A549 (cell line): ENCODE data around the gene RPL29. TPM values are rescaled to one million over a fixed set of nuclear protein-coding genes. Genes with fewer than 3 reads are reported as not detected.

Experiments used
- ATAC-seq, 2 experiments: fragments of 200-7000 bp in 1 of 2; fragments of >200 bp in 1 of 2; cut with Nextera tagmentation in 1 of 2; cut with Tn5 transposase in 1 of 2; 3 replicates each; pipeline versions ENCODE4 v1.8.0 to v1.9.1; 2018 to 2020; ENCODE audit warnings: mild to moderate bottlenecking in 1 of 2, moderate library complexity in 1 of 2
- CTCF ChIA-PET: fragments of 300-600 bp; sonication (Branson Sonifier 250); formaldehyde crosslinking; extraction: SDS; loops from one replicate; lab custom pipeline; 2021; ENCODE audit warnings: antibody characterized with exemption, inconsistent platforms; lab: Yijun Ruan, JAX
- POLR2A ChIA-PET: fragments of 350-600 bp; formaldehyde crosslinking; extraction: SDS; loops from one replicate; lab custom pipeline; 2021; ENCODE audit warnings: antibody characterized with exemption, inconsistent platforms; lab: Yijun Ruan, JAX
- DNase-seq, 2 experiments: peaks; one replicate each; pipeline versions ENCODE4 v3.0.0 to v3.0.0-alpha.2; 2011 to 2016; ENCODE audit warnings: low read depth in 1 of 2, low spot score in 1 of 2
- FAIRE-seq: peaks from 2 replicates; lab custom pipeline; 2011; peaks lifted over from hg19 to GRCh38; lab: Jason Lieb, UNC
- H3K27ac ChIP-seq, 2 experiments: fragments of >200 bp; sonication (Bioruptor Twin); formaldehyde crosslinking; 3 replicates each; pipeline ENCODE4 v1.5.1; 2016 to 2017
- H3K4me1 ChIP-seq: fragments of >200 bp; sonication (Bioruptor Twin); formaldehyde crosslinking; 3 replicates; pipeline ENCODE4 v1.6.1; 2016
- H3K4me2 ChIP-seq: fragments of >200 bp; sonication (Bioruptor Twin); formaldehyde crosslinking; 3 replicates; pipeline ENCODE4 v1.6.1; 2016
- H3K4me3 ChIP-seq: fragments of >200 bp; sonication (Bioruptor Twin); formaldehyde crosslinking; 3 replicates; pipeline ENCODE4 v1.5.1; 2016
- H3K9me3 ChIP-seq: fragments of >200 bp; sonication (Bioruptor Twin); formaldehyde crosslinking; 3 replicates; pipeline ENCODE4 v1.6.1; 2016
- BHLHE40 ChIP-seq: IDR thresholded peaks from 2 replicates; pipeline ENCODE4 v1.6.1; 2012; ENCODE audit warnings: low read depth, low read length, inconsistent platforms
- CBX2 ChIP-seq: fragments of 200-600 bp; sonication (generic); IDR thresholded peaks from 2 replicates; pipeline ENCODE4 v1.6.1; 2016; ENCODE audit warnings: low read depth, mild to moderate bottlenecking, borderline replicate concordance
- CEBPB ChIP-seq, 2 experiments: fragments of >200 bp in 1 of 2; sonication (Bioruptor Twin) in 1 of 2; formaldehyde crosslinking in 1 of 2; IDR thresholded peaks; 2 replicates each; pipeline ENCODE4 v1.6.1; 2012 to 2016
- CHD2 ChIP-seq: fragments of 150-350 bp; IDR thresholded peaks from 2 replicates; pipeline ENCODE4 v1.6.1; 2014; ENCODE audit warnings: low read length; ENCODE audit not compliant: partially characterized antibody
- CHD4 ChIP-seq: fragments of 200-600 bp; sonication (generic); IDR thresholded peaks from 2 replicates; pipeline ENCODE4 v1.6.1; 2016; ENCODE audit warnings: antibody characterized with exemption, mild to moderate bottlenecking, borderline replicate concordance
- EHMT2 ChIP-seq: fragments of 200-600 bp; sonication (generic); IDR thresholded peaks from 2 replicates; pipeline ENCODE4 v1.6.1; 2016; ENCODE audit warnings: antibody characterized with exemption, low read depth, mild to moderate bottlenecking, moderate library complexity
- EP300 ChIP-seq, 2 experiments: fragments of >200 bp; sonication (Bioruptor Twin); formaldehyde crosslinking; IDR thresholded peaks; 2 replicates in 1 of 2; 3 replicates in 1 of 2; pipeline ENCODE4 v1.6.1; 2016 to 2017
- FOXS1 ChIP-seq: fragments of 250-450 bp; sonication (Bioruptor Pico); IDR thresholded peaks from 2 replicates; pipeline ENCODE4 v1.5.0; 2020; ENCODE audit warnings: mild to moderate bottlenecking, moderate library complexity
- GATA3 ChIP-seq: IDR thresholded peaks from 2 replicates; pipeline ENCODE4 v1.6.1; 2012; ENCODE audit warnings: borderline replicate concordance
- HOXB13 ChIP-seq: fragments of 250-450 bp; sonication (Bioruptor Pico); IDR thresholded peaks from 2 replicates; pipeline ENCODE4 v1.5.0; 2020; ENCODE audit warnings: low read depth, mild to moderate bottlenecking, moderate library complexity
- HOXB5 ChIP-seq: fragments of 250-450 bp; sonication (Bioruptor Pico); IDR thresholded peaks from 2 replicates; pipeline ENCODE4 v1.5.0; 2020; ENCODE audit warnings: mild to moderate bottlenecking, moderate library complexity
- KDM5A ChIP-seq: fragments of 200-600 bp; sonication (generic); IDR thresholded peaks from 2 replicates; pipeline ENCODE4 v1.6.1; 2016; ENCODE audit warnings: antibody characterized with exemption, mild to moderate bottlenecking
- MAFK ChIP-seq: fragments of 450-650 bp; IDR thresholded peaks from 2 replicates; pipeline ENCODE4 v1.6.1; 2014; ENCODE audit not compliant: partially characterized antibody
- NPAS2 ChIP-seq: fragments of 250-450 bp; sonication (Bioruptor Pico); IDR thresholded peaks from 2 replicates; pipeline ENCODE4 v1.8.0; 2022; ENCODE audit warnings: mild to moderate bottlenecking, moderate library complexity, borderline replicate concordance
- PHF8 ChIP-seq: fragments of 200-600 bp; sonication (generic); IDR thresholded peaks from 2 replicates; pipeline ENCODE4 v1.6.1; 2016; ENCODE audit warnings: low read depth, mild to moderate bottlenecking, antibody characterized with exemption, moderate library complexity, borderline replicate concordance
- POLR2A ChIP-seq: IDR thresholded peaks from 2 replicates; pipeline ENCODE4 v1.6.1; 2012; ENCODE audit warnings: mild to moderate bottlenecking, low read length
- RCOR1 ChIP-seq: fragments of 150-350 bp; IDR thresholded peaks from 2 replicates; pipeline ENCODE4 v1.6.1; 2014; ENCODE audit warnings: antibody characterized with exemption, low read length, low read depth
- RNF2 ChIP-seq: fragments of 200-600 bp; sonication (generic); IDR thresholded peaks from 2 replicates; pipeline ENCODE4 v1.6.1; 2016; ENCODE audit warnings: low read depth, mild to moderate bottlenecking, antibody characterized with exemption, moderate library complexity, borderline replicate concordance
- SMC3 ChIP-seq: fragments of >200 bp; sonication (Bioruptor Twin); formaldehyde crosslinking; IDR thresholded peaks from 3 replicates; pipeline ENCODE4 v1.6.1; 2018; ENCODE audit warnings: inconsistent platforms
- SREBF2 ChIP-seq: fragments of 450-650 bp; IDR thresholded peaks from 2 replicates; pipeline ENCODE4 v1.6.1; 2014; ENCODE audit warnings: mild to moderate bottlenecking, moderate library complexity
- ZSCAN20 ChIP-seq: fragments of 250-450 bp; sonication (Bioruptor Pico); IDR thresholded peaks from 2 replicates; pipeline ENCODE4 v1.8.0; 2022; ENCODE audit warnings: mild to moderate bottlenecking, moderate library complexity
- WGBS: methylation state at CpG from one replicate; pipeline ENCODE4 v1.1.6; 2017; ENCODE audit errors: missing lambda C conversion rate; 5-methylcytosine and 5-hydroxymethylcytosine counted together
- polyA plus RNA-seq, 4 experiments: library from polyadenylated mRNA; depleted of rRNA in 3 of 4; stranded (reverse); fragments of >200 nt; fragmentation: RNase III in 1 of 4; extraction: RNeasy Plus Mini Kit Qiagen cat#74134 plus additional on column Dnase treatment in 1 of 4; gene quantifications; 2 replicates in 3 of 4; 3 replicates in 1 of 4; pipeline ENCODE4 v1.2.3, GENCODE V29; 2011 to 2017
- TF ChIP-seq, protein P1 (sequence below): fragments of 250-450 bp; sonication (Bioruptor Pico); IDR thresholded peaks from 2 replicates; pipeline ENCODE4 v1.5.0; 2020; ENCODE audit warnings: low read depth, mild to moderate bottlenecking, moderate library complexity
- TF ChIP-seq, protein P2 (sequence below): IDR thresholded peaks from 2 replicates; pipeline ENCODE4 v1.6.1; 2012
- TF ChIP-seq, protein P3 (sequence below): IDR thresholded peaks from 2 replicates; pipeline ENCODE4 v1.6.1; 2012; ENCODE audit warnings: low read depth, borderline replicate concordance

RPL29 gene
- polyA plus RNA-seq, 2 of the 4 experiments (the other 2 are of a cell fraction), result 808 to 1,152 TPM

DNA sequence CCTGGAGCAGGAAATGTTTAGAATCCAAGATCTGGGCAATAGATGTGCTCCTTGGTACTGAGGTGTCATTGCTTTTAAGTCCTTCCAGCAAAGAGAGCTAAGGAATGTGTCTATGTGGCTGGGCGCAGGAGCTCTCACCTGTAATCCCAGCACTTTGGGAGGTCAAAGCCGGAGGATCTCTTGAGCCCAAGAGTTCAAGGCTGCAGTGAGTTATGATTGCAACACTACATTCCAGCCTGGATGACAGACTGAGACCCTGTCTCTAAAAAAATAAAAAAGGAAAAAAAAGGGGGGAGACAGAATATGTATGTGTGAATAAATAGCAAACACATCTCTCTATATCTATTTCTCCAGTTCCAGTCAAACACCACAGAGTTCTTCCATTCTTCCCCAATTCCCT lies 44.8 kb downstream of the RPL29 start:
- Histone ChIP-seq H3K4me3 (no peak overlapping the region), H3K4me1 (no peaks in the 10 kb centered on the region; the same call in 1 of the 3 replicates), H3K9me3 (no peaks in the 10 kb centered on the region), H3K27ac (no peak overlapping the region)
- POLR2A ChIA-PET, result no interaction called here
- no peak for FAIRE-seq
- CTCF ChIA-PET, result interaction anchor here (1.4 to 1.5 kb wide), 2 partner anchors 8 to 10 kb away, joined by 3 to 7 read pairs; partner anchors contain the start of genes PARP3 and RRP9
- TF ChIP-seq CHD2 (no peak), HOXB13 (no peak), CHD4 (no peak), EHMT2 (no peak), GATA3 (no peak), SREBF2 (no peak), POLR2A (no peak), PHF8 (no peak), CBX2 (no peak), RNF2 (no peak), ZSCAN20 (CRISPR knock-in tag) (no peak), RCOR1 (no peak), MAFK (no peak), NPAS2 (CRISPR knock-in tag) (no peak)
- TF ChIP-seq, protein P1, sequence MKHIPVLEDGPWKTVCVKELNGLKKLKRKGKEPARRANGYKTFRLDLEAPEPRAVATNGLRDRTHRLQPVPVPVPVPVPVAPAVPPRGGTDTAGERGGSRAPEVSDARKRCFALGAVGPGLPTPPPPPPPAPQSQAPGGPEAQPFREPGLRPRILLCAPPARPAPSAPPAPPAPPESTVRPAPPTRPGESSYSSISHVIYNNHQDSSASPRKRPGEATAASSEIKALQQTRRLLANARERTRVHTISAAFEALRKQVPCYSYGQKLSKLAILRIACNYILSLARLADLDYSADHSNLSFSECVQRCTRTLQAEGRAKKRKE (CRISPR knock-in tag), result no peak
- TF ChIP-seq, all 56 proteins: peak for 0
- H3K4me2 ChIP-seq, result no peak overlapping the region
- DNase-seq (no peak), ATAC-seq (no peak)
- 88% methylated on average over 2 of the region's 2 CpGs for WGBS

DNA sequence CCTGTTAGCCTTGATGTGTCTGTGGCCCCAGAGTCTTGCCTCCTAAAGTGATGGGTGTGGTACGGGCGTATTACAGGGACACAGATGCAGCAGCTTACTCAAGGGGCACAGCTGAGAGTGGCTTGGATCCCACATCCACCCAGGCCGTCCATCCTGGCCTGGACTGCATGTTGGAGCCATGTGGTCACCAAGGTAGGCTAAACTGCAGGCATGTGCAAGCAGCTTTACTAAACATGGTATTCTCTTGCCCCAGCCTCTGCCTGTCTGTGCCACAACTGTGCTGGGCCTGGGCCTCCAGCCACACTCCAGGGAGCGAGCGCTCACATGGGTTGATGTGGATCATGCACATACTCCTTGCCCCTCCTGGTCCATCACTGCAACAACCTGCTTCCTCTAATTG lies 46.6 kb downstream of the RPL29 start:
- Histone ChIP-seq H3K4me1 (no peaks in the 10 kb centered on the region; the same call in 1 of the 3 replicates), H3K4me2 (no peak overlapping the region), H3K27ac (no peak overlapping the region), H3K9me3 (no peaks in the 10 kb centered on the region), H3K4me3 (no peak overlapping the region)
- POLR2A ChIA-PET, result no interaction called here
- no peak for TF ChIP-seq HOXB5 (CRISPR knock-in tag)
- TF ChIP-seq SMC3, result no peak
- TF ChIP-seq CEBPB (IDR thresholded peaks at IDR 0.05), result no peak
- TF ChIP-seq, protein P1 (CRISPR knock-in tag), result no peak
- no peak for TF ChIP-seq BHLHE40
- no peak for TF ChIP-seq FOXS1
- TF ChIP-seq, protein P2, sequence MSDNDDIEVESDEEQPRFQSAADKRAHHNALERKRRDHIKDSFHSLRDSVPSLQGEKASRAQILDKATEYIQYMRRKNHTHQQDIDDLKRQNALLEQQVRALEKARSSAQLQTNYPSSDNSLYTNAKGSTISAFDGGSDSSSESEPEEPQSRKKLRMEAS, result no peak
- FAIRE-seq (no peak), DNase-seq (no peak), ATAC-seq (no peak)
- CTCF ChIA-PET, result no interaction called here
- WGBS, result 93% methylated on average over 4 of the region's 5 CpGs

DNA sequence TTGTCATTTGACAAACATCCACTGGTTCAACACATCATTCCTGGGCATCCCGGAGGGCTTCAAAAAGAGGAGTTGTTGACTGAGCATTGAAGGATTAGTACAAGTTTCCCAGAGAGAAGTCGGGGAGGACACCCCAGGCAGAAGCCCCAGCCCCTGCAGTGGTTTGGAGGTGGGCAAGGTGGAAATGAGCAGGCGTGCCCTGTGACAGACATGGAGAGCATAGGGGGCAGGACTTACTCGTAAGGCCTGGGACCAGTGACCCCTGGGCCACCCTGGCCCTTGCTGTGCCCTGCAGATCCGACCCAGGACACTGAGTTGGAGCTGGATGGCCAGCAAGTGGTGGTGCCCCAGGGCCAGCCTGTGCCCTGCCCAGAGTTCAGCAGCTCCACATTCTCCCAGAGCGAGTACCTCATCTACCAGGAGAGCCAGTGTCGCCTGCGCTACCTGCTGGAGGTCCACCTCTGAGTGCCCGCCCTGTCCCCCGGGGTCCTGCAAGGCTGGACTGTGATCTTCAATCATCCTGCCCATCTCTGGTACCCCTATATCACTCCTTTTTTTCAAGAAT lies 47.6 kb downstream of the RPL29 start:
- ATAC-seq (no peak), FAIRE-seq (no peak), DNase-seq (no peak)
- H3K27ac ChIP-seq, result no peak overlapping the region
- CTCF ChIA-PET, result no interaction called here
- no peak overlapping the region for H3K4me3 ChIP-seq
- H3K4me2 ChIP-seq, result no peak overlapping the region
- 81% methylated on average over 9 of the region's 10 CpGs for WGBS
- TF ChIP-seq EHMT2, result no peak
- TF ChIP-seq, protein P2, result no peak
- TF ChIP-seq PHF8, result no peak
- TF ChIP-seq, protein P3, sequence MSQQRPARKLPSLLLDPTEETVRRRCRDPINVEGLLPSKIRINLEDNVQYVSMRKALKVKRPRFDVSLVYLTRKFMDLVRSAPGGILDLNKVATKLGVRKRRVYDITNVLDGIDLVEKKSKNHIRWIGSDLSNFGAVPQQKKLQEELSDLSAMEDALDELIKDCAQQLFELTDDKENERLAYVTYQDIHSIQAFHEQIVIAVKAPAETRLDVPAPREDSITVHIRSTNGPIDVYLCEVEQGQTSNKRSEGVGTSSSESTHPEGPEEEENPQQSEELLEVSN, result no peak
- TF ChIP-seq, protein P1 (CRISPR knock-in tag), result no peak
- no peak for TF ChIP-seq EP300 (IDR thresholded peaks at IDR 0.05)
- TF ChIP-seq KDM5A, result no peak
- no peak for TF ChIP-seq GATA3
- H3K9me3 ChIP-seq, result no peaks in the 10 kb centered on the region
- POLR2A ChIA-PET, result no interaction called here
- peaks cover 5% of the 10 kb centered on the region for H3K4me1 ChIP-seq
